Mesodermal cell (in vitro differentiated cells): Measurements from ENCODE around the gene OR1B1. TPM values are rescaled to one million over a fixed set of nuclear protein-coding genes. Genes with fewer than 3 reads are reported as not detected.

Experiments used
- H3K27ac ChIP-seq: 2 replicates; pipeline ENCODE4 v1.7.0; 2013; ENCODE audit warnings: mild to moderate bottlenecking, low read depth, low read length, moderate library complexity; ENCODE audit not compliant: severe bottlenecking
- H3K36me3 ChIP-seq: 2 replicates; pipeline ENCODE4 v1.7.1; 2013; ENCODE audit warnings: mild to moderate bottlenecking, low read length, moderate library complexity; ENCODE audit not compliant: control insufficient read depth, insufficient read depth
- H3K4me1 ChIP-seq: one replicate; pipeline ENCODE4 v1.7.1; 2013; ENCODE audit warnings: mild to moderate bottlenecking, low read length; ENCODE audit not compliant: insufficient read depth, control insufficient read depth, poor library complexity, severe bottlenecking
- H3K4me3 ChIP-seq: 2 replicates; pipeline ENCODE4 v1.7.0; 2013; ENCODE audit warnings: low read length, control low read depth, mild to moderate bottlenecking; ENCODE audit not compliant: insufficient read depth, poor library complexity, severe bottlenecking; ENCODE audit errors: extremely low read depth
- H3K9me3 ChIP-seq: 2 replicates; pipeline ENCODE4 v1.7.1; 2013; ENCODE audit warnings: mild to moderate bottlenecking, low read length, moderate library complexity; ENCODE audit not compliant: control insufficient read depth
- WGBS, 2 experiments: methylation state at CpG; one replicate each; pipeline ENCODE4 v1.1.5; 2013; ENCODE audit warnings: missing lambda C conversion rate in 2 of 2; ENCODE audit not compliant: insufficient coverage in 2 of 2; 5-methylcytosine and 5-hydroxymethylcytosine counted together
- polyA plus RNA-seq, 2 experiments: library from polyadenylated mRNA; stranded (reverse); fragments of 50-300 nt; gene quantifications; one replicate each; pipeline ENCODE4 v1.2.3, GENCODE V29; 2013

The OR1B1 gene
- not detected for polyA plus RNA-seq (2013, experiment 1 of 2)
- polyA plus RNA-seq (2013, experiment 2 of 2), result not detected

GRCh38 chr9:122657527-122657926 lies at the start of gene OR1B1:
Gene OR1B1 (minus strand): TSS chr9:122657627.
- Histone ChIP-seq H3K9me3 (peaks cover 15% of the 10 kb centered on the region), H3K4me3 (no peak within 1 kb of the TSS), H3K4me1 (no peaks in the 10 kb centered on the region), H3K27ac (no peak within 1 kb of the TSS), H3K36me3 (no peaks in the 10 kb centered on the region)
- WGBS, 2 experiments, result no CpG with 5 or more reads among the region's 3 CpGs

GRCh38 chr9:122695696-122696095 lies 38.3 kb upstream of the OR1B1 start:
- no peak overlapping the region for H3K4me3 ChIP-seq
- no peaks in the 10 kb centered on the region for H3K36me3 ChIP-seq
- no peaks in the 10 kb centered on the region for H3K4me1 ChIP-seq
- no peak overlapping the region for H3K27ac ChIP-seq
- peaks cover 3% of the 10 kb centered on the region for H3K9me3 ChIP-seq
- no CpG with 5 or more reads among the region's 1 CpG for WGBS, 2 experiments

- Histone ChIP-seq H3K4me3 (no peak overlapping the region), H3K27ac (no peak overlapping the region), H3K4me1 (no peaks in the 10 kb centered on the region), H3K36me3 (no peaks in the 10 kb centered on the region), H3K9me3 (peaks cover 20% of the 10 kb centered on the region)
These were observed 27.4 kb upstream of the OR1B1 start for GRCh38 chr9:122684851-122685250.

GRCh38 chr9:122672481-122672880 lies 15.1 kb upstream of the OR1B1 start:
- Histone ChIP-seq H3K36me3 (no peaks in the 10 kb centered on the region), H3K9me3 (peaks cover 6% of the 10 kb centered on the region), H3K4me3 (no peak overlapping the region), H3K4me1 (no peaks in the 10 kb centered on the region), H3K27ac (no peak overlapping the region)
- 47 to 60% methylated on average over 2 of the region's 2 CpGs for WGBS, 2 experiments

GRCh38 chr9:122661416-122661815 lies 4.0 kb upstream of the OR1B1 start, which contains the start of gene OR1L1:
Gene OR1L1 (plus strand): TSS chr9:122661716. CDS start chr9:122661716, 0 bp downstream.
- peaks cover 12% of the 10 kb centered on the region for H3K9me3 ChIP-seq
- no peaks in the 10 kb centered on the region for H3K36me3 ChIP-seq
- H3K27ac ChIP-seq, result no peak within 1 kb of the TSS
- no peaks in the 10 kb centered on the region for H3K4me1 ChIP-seq
- WGBS, 2 experiments, result 31 to 53% methylated on average over 2 of the region's 2 CpGs
- H3K4me3 ChIP-seq, result no peak within 1 kb of the TSS

GRCh38 chr9:122656378-122656777 lies 1.0 kb downstream of the OR1B1 start:
- H3K36me3 ChIP-seq, result no peaks in the 10 kb centered on the region
- H3K27ac ChIP-seq, result no peak overlapping the region
- 22% methylated on average over 1 of the region's 1 CpG; no CpG with 5 or more reads in 1 of the 2 experiments for WGBS, 2 experiments

GRCh38 chr9:122642226-122642625 lies 15.2 kb downstream of the OR1B1 start:
- Histone ChIP-seq H3K27ac (no peak overlapping the region), H3K36me3 (no peaks in the 10 kb centered on the region), H3K9me3 (peaks cover 14% of the 10 kb centered on the region), H3K4me3 (no peak overlapping the region), H3K4me1 (no peaks in the 10 kb centered on the region)
- 20% methylated on average over 1 of the region's 2 CpGs; no CpG with 5 or more reads in 1 of the 2 experiments for WGBS, 2 experiments

More at GRCh38 chr9:122656378-122656777, 1.0 kb downstream of the OR1B1 start:
- Histone ChIP-seq H3K4me1 (no peaks in the 10 kb centered on the region), H3K9me3 (peaks cover 15% of the 10 kb centered on the region), H3K4me3 (no peak overlapping the region)

GRCh38 chr9:122619996-122620395 lies 37.4 kb downstream of the OR1B1 start:
- H3K4me1 ChIP-seq, result no peaks in the 10 kb centered on the region
- no peaks in the 10 kb centered on the region for H3K36me3 ChIP-seq
- no peak overlapping the region for H3K27ac ChIP-seq
- H3K9me3 ChIP-seq, result no peaks in the 10 kb centered on the region
- no peak overlapping the region for H3K4me3 ChIP-seq
- whole genome bisulfite sequencing, 2 experiments, result 61 to 63% methylated on average over 5 to 7 of the region's 7 CpGs

GRCh38 chr9:122614362-122614761 lies 43.1 kb downstream of the OR1B1 start, which contains the start of gene OR1Q1:
Gene OR1Q1 (plus strand): TSS chr9:122614738. CDS start chr9:122614738, 0 bp downstream.
- H3K36me3 ChIP-seq, result no peaks in the 10 kb centered on the region
- H3K9me3 ChIP-seq, result no peaks in the 10 kb centered on the region
- WGBS, 2 experiments, result no CpG with 5 or more reads among the region's 1 CpG
- no peak within 1 kb of the TSS for H3K27ac ChIP-seq
- H3K4me1 ChIP-seq, result no peaks in the 10 kb centered on the region
- H3K4me3 ChIP-seq, result no peak within 1 kb of the TSS

- Histone ChIP-seq H3K27ac (no peak overlapping the region), H3K36me3 (no peaks in the 10 kb centered on the region), H3K4me1 (no peaks in the 10 kb centered on the region), H3K9me3 (no peaks in the 10 kb centered on the region), H3K4me3 (no peak overlapping the region)
- 50 to 64% methylated on average over 1 to 3 of the region's 4 CpGs for WGBS, 2 experiments
These were observed 47.6 kb downstream of the OR1B1 start for GRCh38 chr9:122609804-122610203.

- H3K36me3 ChIP-seq, result no peaks in the 10 kb centered on the region
- H3K4me1 ChIP-seq, result no peaks in the 10 kb centered on the region
- no peak overlapping the region for H3K27ac ChIP-seq
- no peak overlapping the region for H3K4me3 ChIP-seq
- WGBS, 2 experiments, result 43 to 67% methylated on average over 1 of the region's 1 CpG
- peaks cover 18% of the 10 kb centered on the region for H3K9me3 ChIP-seq
These were observed 50.8 kb downstream of the OR1B1 start for GRCh38 chr9:122606587-122606986.
